Liver (tissue), 9 donors: ENCODE results near the gene CDC7. TPM values are rescaled to one million over a fixed set of nuclear protein-coding genes. Genes with fewer than 3 reads are reported as not detected.
A peak's percentile ranks its signal among the peaks of the same experiment; 100 is the strongest.

Experiments
- DNase-seq: peaks from one replicate; pipeline ENCODE4 v3.0.0-alpha.2; 2017; ENCODE audit warnings: low spot score
- H3K27ac ChIP-seq, 2 donors: one replicate each; pipeline ENCODE4 v1.7.0; 2013; ENCODE audit warnings: inconsistent platforms in 2 of 2, low read length in 2 of 2, control low read depth in 1 of 2, low read depth in 1 of 2, mild to moderate bottlenecking in 1 of 2
- H3K27me3 ChIP-seq, 4 donors: one replicate each; pipeline versions ENCODE4 v1.6.1 to v1.7.0; 2013; ENCODE audit warnings: low read length in 3 of 4, inconsistent platforms in 1 of 4, mild to moderate bottlenecking in 1 of 4, moderate library complexity in 1 of 4; ENCODE audit not compliant: control insufficient read depth in 4 of 4, insufficient read depth in 4 of 4
- H3K36me3 ChIP-seq, 4 donors: one replicate each; pipeline versions ENCODE4 v1.6.1 to v1.7.0; 2013; ENCODE audit warnings: low read length in 3 of 4, mild to moderate bottlenecking in 3 of 4, low read depth in 1 of 4, moderate library complexity in 1 of 4; ENCODE audit not compliant: control insufficient read depth in 4 of 4, insufficient read depth in 3 of 4
- H3K4me1 ChIP-seq, 4 donors: one replicate each; pipeline versions ENCODE4 v1.6.1 to v1.7.0; 2013; ENCODE audit warnings: low read length in 3 of 4, mild to moderate bottlenecking in 3 of 4, moderate library complexity in 1 of 4; ENCODE audit not compliant: control insufficient read depth in 4 of 4, insufficient read depth in 4 of 4
- H3K4me3 ChIP-seq, 3 donors: one replicate each; pipeline versions ENCODE4 v1.6.1 to v1.7.0; 2013; ENCODE audit warnings: low read length in 3 of 3, control low read depth in 1 of 3, low read depth in 1 of 3, mild to moderate bottlenecking in 1 of 3
- H3K9ac ChIP-seq, 2 donors: one replicate each; pipeline ENCODE4 v1.7.0; 2013; ENCODE audit warnings: low read length in 2 of 2, mild to moderate bottlenecking in 2 of 2, moderate library complexity in 2 of 2, control low read depth in 1 of 2, low read depth in 1 of 2
- H3K9me3 ChIP-seq, 4 donors: one replicate each; pipeline versions ENCODE4 v1.6.1 to v1.7.0; 2013; ENCODE audit warnings: low read length in 3 of 4; ENCODE audit not compliant: control insufficient read depth in 4 of 4
- EGR1 ChIP-seq, 2 donors: IDR thresholded peaks; 2 replicates each; pipeline ENCODE4 v1.6.1; 2016 to 2018; ENCODE audit warnings: antibody characterized with exemption in 2 of 2, low read depth in 2 of 2
- FOXA2 ChIP-seq: IDR thresholded peaks from 2 replicates; pipeline ENCODE4 v1.6.1; 2016; ENCODE audit warnings: antibody characterized with exemption
- GABPA ChIP-seq, 2 donors: IDR thresholded peaks in 1 of 2; conservative IDR thresholded peaks in 1 of 2; 2 replicates each; pipeline ENCODE4 v1.6.1; 2016; ENCODE audit warnings: antibody characterized with exemption in 2 of 2, mild to moderate bottlenecking in 1 of 2, moderate library complexity in 1 of 2
- HNF4G ChIP-seq: IDR thresholded peaks from 2 replicates; pipeline ENCODE4 v1.6.1; 2016; ENCODE audit warnings: antibody characterized with exemption
- JUND ChIP-seq, 2 donors: IDR thresholded peaks; 2 replicates each; pipeline ENCODE4 v1.6.1; 2016; ENCODE audit warnings: antibody characterized with exemption in 2 of 2
- NR2F2 ChIP-seq: IDR thresholded peaks from 2 replicates; pipeline ENCODE4 v1.6.1; 2016; ENCODE audit warnings: antibody characterized with exemption
- RAD21 ChIP-seq, 2 donors: IDR thresholded peaks; 2 replicates each; pipeline ENCODE4 v1.6.1; 2016; ENCODE audit warnings: antibody characterized with exemption in 2 of 2, mild to moderate bottlenecking in 2 of 2
- RXRA ChIP-seq, 2 donors: IDR thresholded peaks; 2 replicates each; pipeline ENCODE4 v1.6.1; 2017 to 2018; ENCODE audit warnings: antibody characterized with exemption in 2 of 2, mild to moderate bottlenecking in 1 of 2
- SP1 ChIP-seq: IDR thresholded peaks from 2 replicates; pipeline ENCODE4 v1.6.1; 2018; ENCODE audit warnings: antibody characterized with exemption, mild to moderate bottlenecking
- TAF1 ChIP-seq: conservative IDR thresholded peaks from 2 replicates; pipeline ENCODE4 v1.6.1; 2016; ENCODE audit warnings: antibody characterized with exemption, mild to moderate bottlenecking
- YY1 ChIP-seq: IDR thresholded peaks from 2 replicates; pipeline ENCODE4 v1.6.1; 2016; ENCODE audit warnings: antibody characterized with exemption, mild to moderate bottlenecking
- ZBTB33 ChIP-seq: IDR thresholded peaks from 2 replicates; pipeline ENCODE4 v1.6.1; 2016; ENCODE audit warnings: antibody characterized with exemption
- WGBS: extraction: QIAGEN DNeasy Blood & Tissue Kit; methylation state at CpG from one replicate; pipeline ENCODE4 v1.1.7; 2013; 5-methylcytosine and 5-hydroxymethylcytosine counted together
- polyA plus RNA-seq, 2 donors: library from polyadenylated mRNA; stranded (reverse) in 1 of 2; unstranded in 1 of 2; fragments of 200-250 nt in 1 of 2; fragments of >200 nt in 1 of 2; fragmentation: Nextera tagmentation in 1 of 2; extraction: Ambion mirVana in 1 of 2; gene quantifications; one replicate each; pipeline versions ENCODE4 v1.2.1 to v1.2.3, GENCODE V29; 2013 to 2015
- total RNA-seq, 2 donors: library from RNA; depleted of rRNA; stranded (reverse); fragments of >200 nt; gene quantifications; one replicate each; pipeline ENCODE4 v1.2.3, GENCODE V29; 2014
- TF ChIP-seq, protein P1 (sequence below): IDR thresholded peaks from 2 replicates; pipeline ENCODE4 v1.6.1; 2016; ENCODE audit warnings: antibody characterized with exemption
- TF ChIP-seq, protein P2 (sequence below): IDR thresholded peaks from 2 replicates; pipeline ENCODE4 v1.6.1; 2016; ENCODE audit warnings: antibody characterized with exemption
- TF ChIP-seq, protein P3 (sequence below): IDR thresholded peaks from 2 replicates; pipeline ENCODE4 v1.6.1; 2016; ENCODE audit warnings: antibody characterized with exemption, mild to moderate bottlenecking
- donor health status: healthy.
- donor health status: healthy.
- donor health status: healthy.
- donor health status: healthy.
- donor health status: healthy.

The CDC7 gene
- total and polyA plus RNA-seq, 4 donors = 0.43 to 15.0 (median 0.61) TPM

GRCh38 chr1:91552596-91552995, 51.9 kb downstream of the CDC7 start:
- no peaks in the 10 kb centered on the region for H3K36me3 ChIP-seq
- H3K9me3 ChIP-seq = no peaks in the 10 kb centered on the region
- H3K27me3 ChIP-seq = peaks cover 0 to 3% (median 0%) of the 10 kb centered on the region in 4 donors
- 84% methylated on average over 2 of the region's 2 CpGs for WGBS
- H3K4me3 ChIP-seq = no peak overlapping the region
- H3K27ac ChIP-seq = no peak overlapping the region
- H3K4me1 ChIP-seq = peaks cover 0 to 4% (median 1%) of the 10 kb centered on the region in 4 donors
- DNase-seq = no peak
- no peak for TF ChIP-seq FOXA2
- no peak for TF ChIP-seq RXRA (IDR thresholded peaks at IDR 0.05)
- no peak for TF ChIP-seq NR2F2
- TF ChIP-seq YY1 = no peak
- TF ChIP-seq GABPA (IDR thresholded peaks at IDR 0.05 in 1 of 2, conservative IDR thresholded peaks at IDR 0.05 in 1 of 2) = no peak
- TF ChIP-seq, protein P1, sequence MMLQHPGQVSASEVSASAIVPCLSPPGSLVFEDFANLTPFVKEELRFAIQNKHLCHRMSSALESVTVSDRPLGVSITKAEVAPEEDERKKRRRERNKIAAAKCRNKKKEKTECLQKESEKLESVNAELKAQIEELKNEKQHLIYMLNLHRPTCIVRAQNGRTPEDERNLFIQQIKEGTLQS = no peak
- TF ChIP-seq RAD21 (IDR thresholded peaks at IDR 0.05) = no peak
- no peak for TF ChIP-seq SP1
- no peak for TF ChIP-seq HNF4G
- TF ChIP-seq, protein P2, sequence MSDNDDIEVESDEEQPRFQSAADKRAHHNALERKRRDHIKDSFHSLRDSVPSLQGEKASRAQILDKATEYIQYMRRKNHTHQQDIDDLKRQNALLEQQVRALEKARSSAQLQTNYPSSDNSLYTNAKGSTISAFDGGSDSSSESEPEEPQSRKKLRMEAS = no peak
- no peak for TF ChIP-seq ZBTB33
- TF ChIP-seq, protein P3, sequence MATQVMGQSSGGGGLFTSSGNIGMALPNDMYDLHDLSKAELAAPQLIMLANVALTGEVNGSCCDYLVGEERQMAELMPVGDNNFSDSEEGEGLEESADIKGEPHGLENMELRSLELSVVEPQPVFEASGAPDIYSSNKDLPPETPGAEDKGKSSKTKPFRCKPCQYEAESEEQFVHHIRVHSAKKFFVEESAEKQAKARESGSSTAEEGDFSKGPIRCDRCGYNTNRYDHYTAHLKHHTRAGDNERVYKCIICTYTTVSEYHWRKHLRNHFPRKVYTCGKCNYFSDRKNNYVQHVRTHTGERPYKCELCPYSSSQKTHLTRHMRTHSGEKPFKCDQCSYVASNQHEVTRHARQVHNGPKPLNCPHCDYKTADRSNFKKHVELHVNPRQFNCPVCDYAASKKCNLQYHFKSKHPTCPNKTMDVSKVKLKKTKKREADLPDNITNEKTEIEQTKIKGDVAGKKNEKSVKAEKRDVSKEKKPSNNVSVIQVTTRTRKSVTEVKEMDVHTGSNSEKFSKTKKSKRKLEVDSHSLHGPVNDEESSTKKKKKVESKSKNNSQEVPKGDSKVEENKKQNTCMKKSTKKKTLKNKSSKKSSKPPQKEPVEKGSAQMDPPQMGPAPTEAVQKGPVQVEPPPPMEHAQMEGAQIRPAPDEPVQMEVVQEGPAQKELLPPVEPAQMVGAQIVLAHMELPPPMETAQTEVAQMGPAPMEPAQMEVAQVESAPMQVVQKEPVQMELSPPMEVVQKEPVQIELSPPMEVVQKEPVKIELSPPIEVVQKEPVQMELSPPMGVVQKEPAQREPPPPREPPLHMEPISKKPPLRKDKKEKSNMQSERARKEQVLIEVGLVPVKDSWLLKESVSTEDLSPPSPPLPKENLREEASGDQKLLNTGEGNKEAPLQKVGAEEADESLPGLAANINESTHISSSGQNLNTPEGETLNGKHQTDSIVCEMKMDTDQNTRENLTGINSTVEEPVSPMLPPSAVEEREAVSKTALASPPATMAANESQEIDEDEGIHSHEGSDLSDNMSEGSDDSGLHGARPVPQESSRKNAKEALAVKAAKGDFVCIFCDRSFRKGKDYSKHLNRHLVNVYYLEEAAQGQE = no peak
- TF ChIP-seq EGR1 (IDR thresholded peaks at IDR 0.05; ENCODE audit: low read depth in 2 of 2) = no peak
- TF ChIP-seq TAF1 = no peak
- TF ChIP-seq JUND (IDR thresholded peaks at IDR 0.05) = no peak
- H3K9ac ChIP-seq = no peak overlapping the region

- no peak for DNase-seq
- 56% methylated on average over 3 of the region's 3 CpGs for WGBS
- Histone ChIP-seq H3K4me3 (no peak overlapping the region), H3K9ac (no peak overlapping the region), H3K27ac (no peak overlapping the region), H3K27me3 (peaks cover 0 to 2% (median 0%) of the 10 kb centered on the region in 4 donors), H3K9me3 (no peaks in the 10 kb centered on the region), H3K36me3 (no peaks in the 10 kb centered on the region), H3K4me1 (peaks cover 0 to 4% (median 1%) of the 10 kb centered on the region in 4 donors)
- TF ChIP-seq HNF4G = no peak
- TF ChIP-seq JUND (IDR thresholded peaks at IDR 0.05) = peak in 1 of 2 donors; percentile 26
- no peak for TF ChIP-seq ZBTB33
Measured at GRCh38 chr1:91553177-91553591, 52.5 kb downstream of the CDC7 start.
